Heart right ventricle (tissue), 16 donors: ENCODE data around the gene INPP5D. TPM values are rescaled to one million over a fixed set of nuclear protein-coding genes. Genes with fewer than 3 reads are reported as not detected.

Experiments
- ATAC-seq, 8 donors: fragments of 200-7000 bp; cut with Tn5 transposase; one replicate each; pipeline ENCODE4 v1.9.1; 2020; ENCODE audit warnings: mild to moderate bottlenecking in 8 of 8, moderate library complexity in 8 of 8, moderate number of reproducible peaks in 1 of 8
- DNase-seq, 2 donors: peaks; one replicate each; pipeline ENCODE4 v3.0.0-alpha.2; 2020
- H3K27ac ChIP-seq, 10 donors: fragments of 200-600 bp; sonication (generic) in 2 of 10; one replicate each; pipeline versions ENCODE4 v1.5.0 to v1.8.0; 2020 to 2022; ENCODE audit warnings: mild to moderate bottlenecking in 3 of 10
- H3K27me3 ChIP-seq, 7 donors: fragments of 200-600 bp; one replicate each; pipeline ENCODE4 v1.8.0; 2021 to 2022; ENCODE audit warnings: mild to moderate bottlenecking in 2 of 7
- H3K36me3 ChIP-seq, 9 donors: fragments of 200-600 bp; sonication (generic) in 1 of 9; one replicate each; pipeline versions ENCODE4 v1.5.0 to v1.8.0; 2020 to 2022; ENCODE audit warnings: mild to moderate bottlenecking in 2 of 9
- H3K4me1 ChIP-seq, 9 donors: fragments of 200-600 bp; sonication (generic) in 1 of 9; one replicate each; pipeline versions ENCODE4 v1.5.0 to v1.8.0; 2020 to 2022; ENCODE audit warnings: mild to moderate bottlenecking in 4 of 9
- H3K4me3 ChIP-seq, 10 donors: fragments of 200-600 bp; sonication (generic) in 2 of 10; one replicate each; pipeline versions ENCODE4 v1.5.0 to v1.8.0; 2020 to 2022; ENCODE audit warnings: mild to moderate bottlenecking in 7 of 10, moderate library complexity in 2 of 10
- H3K9me3 ChIP-seq, 11 donors: fragments of 200-600 bp in 10 of 11; sonication (generic) in 2 of 11; one replicate each; pipeline versions ENCODE4 v1.5.0 to v1.8.0; 2013 to 2022; ENCODE audit warnings: mild to moderate bottlenecking in 2 of 11, control low read depth in 1 of 11, moderate library complexity in 1 of 11
- CTCF ChIP-seq, 9 donors: fragments of 200-600 bp; sonication (generic) in 2 of 9; IDR thresholded peaks; one replicate each; pipeline versions ENCODE4 v1.5.0 to v1.8.0; 2021 to 2022; ENCODE audit warnings: antibody characterized with exemption in 9 of 9, mild to moderate bottlenecking in 5 of 9, moderate library complexity in 1 of 9
- WGBS, 2 donors: extraction: QIAGEN DNeasy Blood & Tissue Kit; methylation state at CpG; one replicate each; pipeline ENCODE4 v1.1.7; 2013; ENCODE audit warnings: inconsistent platforms in 1 of 2; 5-methylcytosine and 5-hydroxymethylcytosine counted together
- intact Hi-C, 10 donors: fragments of 100-400 bp; cut with DNase I; formaldehyde crosslinking; loops; one replicate each; pipeline versions ENCODE4 v1.11.1 to v1.14.2; 2022
- polyA plus RNA-seq, 2 donors: library from polyadenylated mRNA; stranded (reverse); fragments of 200-250 nt; gene quantifications; one replicate each; pipeline ENCODE4 v1.2.3, GENCODE V29; 2013
- total RNA-seq, 10 donors: library from RNA; stranded (reverse); fragmentation: NEBNext Ultra II Directional in 3 of 10; extraction: Animal tissue kit (Norgen Biotek cat#: 25700) in 3 of 10; gene quantifications; one replicate each; pipeline versions ENCODE4 v1.2.1 to v1.2.4, GENCODE V29; 2021 to 2023
- donor health status: Arrhythmogenic right ventricular cardiomyopathy.
- donor health status: ischemic (EF 13 %, LVEDD 7.1; RV severe dilation, severe dysfunction).
- donor health status: healthy with polysubstance abuse.
- donor health status: DM: no; HTN: yes; CAD: no.
- donor health status: DM: no; HTN: no; CAD: no.
- donor health status: ischemic (EF 25% LVEDD 6.9; RV normal size, moderate dysfunction).
- donor health status: ischemic (EF 25% LVEDD 5.7; RV mildly dilated, moderate dysfunction).
- donor health status: healthy.
- donor health status: DM: yes; HTN: yes; CAD: no.
- donor health status: Ischemic cardiomyopathy.
- donor health status: ischemic (EF 35%, LVEDD 5.7; RV mildly dilated, moderate dysfunction).
- donor health status: nonischemic (EF 11% LVEDD 7.7; RV severe dilation, severe dysfunction).
- donor health status: DM: yes; HTN: yes; CAD: no.
- donor health status: PGD.
- donor health status: ischemic (EF 29% LVEDD 5.4; RV normal size, mild dysfunction).
- donor health status: nonischemic (EF 23%, LVEDD 6.1; RV moderate dilation, normal function).

Gene INPP5D
- total and polyA plus RNA-seq, 12 donors: 2.9 to 17.2 (median 5.7) TPM

GRCh38 chr2:233111427-233111826, 51.3 kb downstream of the INPP5D start:
- Histone ChIP-seq H3K9me3 (no peaks in the 10 kb centered on the region), H3K4me3 (no peak overlapping the region), H3K4me1 (peaks cover 0 to 22% (median 0%) of the 10 kb centered on the region in 9 donors), H3K36me3 (no peaks in the 10 kb centered on the region), H3K27me3 (peaks cover 0 to 14% (median 0%) of the 10 kb centered on the region in 7 donors), H3K27ac (no peak overlapping the region)
- intact Hi-C loops: no loop called here
- ATAC-seq (no peak), DNase-seq (no peak)
- 96 to 98% methylated on average over 5 of the region's 5 CpGs for WGBS, 2 donors
- TF ChIP-seq CTCF (IDR thresholded peaks at IDR 0.05): no peak

GRCh38 chr2:233112329-233112728, 52.2 kb downstream of the INPP5D start:
- no peak for TF ChIP-seq CTCF (IDR thresholded peaks at IDR 0.05)
- WGBS, 2 donors: 67 to 72% methylated on average over 4 of the region's 4 CpGs
- intact Hi-C loops: no loop called here
- no peak for ATAC-seq
- Histone ChIP-seq H3K4me1 (peaks cover 0 to 28% (median 0%) of the 10 kb centered on the region in 9 donors), H3K27ac (no peak overlapping the region), H3K4me3 (no peak overlapping the region), H3K27me3 (peaks cover 0 to 22% (median 0%) of the 10 kb centered on the region in 7 donors), H3K9me3 (no peaks in the 10 kb centered on the region), H3K36me3 (no peaks in the 10 kb centered on the region)
- no peak for DNase-seq

- Histone ChIP-seq H3K36me3 (peaks cover 0 to 4% (median 0%) of the 10 kb centered on the region in 9 donors), H3K4me1 (peaks cover 0 to 32% (median 0%) of the 10 kb centered on the region in 9 donors), H3K27ac (peak overlapping the region in 1 of 10 donors; percentile 22), H3K9me3 (no peaks in the 10 kb centered on the region), H3K27me3 (peaks cover 0 to 18% (median 0%) of the 10 kb centered on the region in 7 donors), H3K4me3 (no peak overlapping the region)
- DNase-seq (no peak), ATAC-seq (peak in 1 of 8 donors; percentile 28)
- no peak for TF ChIP-seq CTCF (IDR thresholded peaks at IDR 0.05)
- intact Hi-C loops: no loop called here
- WGBS, 2 donors: 71 to 78% methylated on average over 6 of the region's 6 CpGs
Observed at GRCh38 chr2:233112776-233113452, 52.8 kb downstream of the INPP5D start.

- no peak for DNase-seq
- WGBS, 2 donors: 78 to 81% methylated on average over 11 of the region's 11 CpGs
- Histone ChIP-seq H3K9me3 (no peaks in the 10 kb centered on the region), H3K27ac (no peak overlapping the region), H3K4me3 (no peak overlapping the region), H3K36me3 (peaks cover 0 to 14% (median 0%) of the 10 kb centered on the region in 9 donors), H3K4me1 (peaks cover 0 to 29% (median 0%) of the 10 kb centered on the region in 9 donors), H3K27me3 (peaks cover 0 to 10% (median 0%) of the 10 kb centered on the region in 7 donors)
- TF ChIP-seq CTCF (IDR thresholded peaks at IDR 0.05): no peak
- ATAC-seq: no peak
- intact Hi-C loops: no loop called here
Observed at GRCh38 chr2:233114421-233114861, 54.3 kb downstream of the INPP5D start.
